Liver (tissue), 9 donors: Measurements from ENCODE around the gene CCDC51. TPM values are rescaled to one million over a fixed set of nuclear protein-coding genes. Genes with fewer than 3 reads are reported as not detected.
A peak's percentile ranks its signal among the peaks of the same experiment; 100 is the strongest.

Experiments
- DNase-seq: peaks from one replicate; pipeline ENCODE4 v3.0.0-alpha.2; 2017; ENCODE audit warnings: low spot score
- H3K27ac ChIP-seq, 2 donors: one replicate each; pipeline ENCODE4 v1.7.0; 2013; ENCODE audit warnings: inconsistent platforms in 2 of 2, low read length in 2 of 2, control low read depth in 1 of 2, low read depth in 1 of 2, mild to moderate bottlenecking in 1 of 2
- H3K27me3 ChIP-seq, 4 donors: one replicate each; pipeline versions ENCODE4 v1.6.1 to v1.7.0; 2013; ENCODE audit warnings: low read length in 3 of 4, inconsistent platforms in 1 of 4, mild to moderate bottlenecking in 1 of 4, moderate library complexity in 1 of 4; ENCODE audit not compliant: control insufficient read depth in 4 of 4, insufficient read depth in 4 of 4
- H3K36me3 ChIP-seq, 4 donors: one replicate each; pipeline versions ENCODE4 v1.6.1 to v1.7.0; 2013; ENCODE audit warnings: low read length in 3 of 4, mild to moderate bottlenecking in 3 of 4, low read depth in 1 of 4, moderate library complexity in 1 of 4; ENCODE audit not compliant: control insufficient read depth in 4 of 4, insufficient read depth in 3 of 4
- H3K4me1 ChIP-seq, 4 donors: one replicate each; pipeline versions ENCODE4 v1.6.1 to v1.7.0; 2013; ENCODE audit warnings: low read length in 3 of 4, mild to moderate bottlenecking in 3 of 4, moderate library complexity in 1 of 4; ENCODE audit not compliant: control insufficient read depth in 4 of 4, insufficient read depth in 4 of 4
- H3K4me3 ChIP-seq, 3 donors: one replicate each; pipeline versions ENCODE4 v1.6.1 to v1.7.0; 2013; ENCODE audit warnings: low read length in 3 of 3, control low read depth in 1 of 3, low read depth in 1 of 3, mild to moderate bottlenecking in 1 of 3
- H3K9ac ChIP-seq, 2 donors: one replicate each; pipeline ENCODE4 v1.7.0; 2013; ENCODE audit warnings: low read length in 2 of 2, mild to moderate bottlenecking in 2 of 2, moderate library complexity in 2 of 2, control low read depth in 1 of 2, low read depth in 1 of 2
- H3K9me3 ChIP-seq, 4 donors: one replicate each; pipeline versions ENCODE4 v1.6.1 to v1.7.0; 2013; ENCODE audit warnings: low read length in 3 of 4; ENCODE audit not compliant: control insufficient read depth in 4 of 4
- EGR1 ChIP-seq, 2 donors: IDR thresholded peaks; 2 replicates each; pipeline ENCODE4 v1.6.1; 2016 to 2018; ENCODE audit warnings: antibody characterized with exemption in 2 of 2, low read depth in 2 of 2
- FOXA1 ChIP-seq: IDR thresholded peaks from 2 replicates; pipeline ENCODE4 v1.6.1; 2016; ENCODE audit warnings: antibody characterized with exemption
- FOXA2 ChIP-seq: IDR thresholded peaks from 2 replicates; pipeline ENCODE4 v1.6.1; 2016; ENCODE audit warnings: antibody characterized with exemption
- HNF4A ChIP-seq, 2 donors: conservative IDR thresholded peaks; 2 replicates each; pipeline ENCODE4 v1.6.1; 2016; ENCODE audit warnings: antibody characterized with exemption in 2 of 2, mild to moderate bottlenecking in 2 of 2
- HNF4G ChIP-seq: IDR thresholded peaks from 2 replicates; pipeline ENCODE4 v1.6.1; 2016; ENCODE audit warnings: antibody characterized with exemption
- JUND ChIP-seq, 2 donors: IDR thresholded peaks; 2 replicates each; pipeline ENCODE4 v1.6.1; 2016; ENCODE audit warnings: antibody characterized with exemption in 2 of 2
- RAD21 ChIP-seq, 2 donors: IDR thresholded peaks; 2 replicates each; pipeline ENCODE4 v1.6.1; 2016; ENCODE audit warnings: antibody characterized with exemption in 2 of 2, mild to moderate bottlenecking in 2 of 2
- RXRA ChIP-seq, 2 donors: IDR thresholded peaks; 2 replicates each; pipeline ENCODE4 v1.6.1; 2017 to 2018; ENCODE audit warnings: antibody characterized with exemption in 2 of 2, mild to moderate bottlenecking in 1 of 2
- SP1 ChIP-seq: IDR thresholded peaks from 2 replicates; pipeline ENCODE4 v1.6.1; 2018; ENCODE audit warnings: antibody characterized with exemption, mild to moderate bottlenecking
- TAF1 ChIP-seq: conservative IDR thresholded peaks from 2 replicates; pipeline ENCODE4 v1.6.1; 2016; ENCODE audit warnings: antibody characterized with exemption, mild to moderate bottlenecking
- YY1 ChIP-seq: IDR thresholded peaks from 2 replicates; pipeline ENCODE4 v1.6.1; 2016; ENCODE audit warnings: antibody characterized with exemption, mild to moderate bottlenecking
- WGBS: extraction: QIAGEN DNeasy Blood & Tissue Kit; methylation state at CpG from one replicate; pipeline ENCODE4 v1.1.7; 2013; 5-methylcytosine and 5-hydroxymethylcytosine counted together
- polyA plus RNA-seq, 2 donors: library from polyadenylated mRNA; stranded (reverse) in 1 of 2; unstranded in 1 of 2; fragments of 200-250 nt in 1 of 2; fragments of >200 nt in 1 of 2; fragmentation: Nextera tagmentation in 1 of 2; extraction: Ambion mirVana in 1 of 2; gene quantifications; one replicate each; pipeline versions ENCODE4 v1.2.1 to v1.2.3, GENCODE V29; 2013 to 2015
- total RNA-seq, 2 donors: library from RNA; depleted of rRNA; stranded (reverse); fragments of >200 nt; gene quantifications; one replicate each; pipeline ENCODE4 v1.2.3, GENCODE V29; 2014
- TF ChIP-seq, protein P1 (sequence below): IDR thresholded peaks from 2 replicates; pipeline ENCODE4 v1.6.1; 2016; ENCODE audit warnings: antibody characterized with exemption
- TF ChIP-seq, protein P2 (sequence below): IDR thresholded peaks from 2 replicates; pipeline ENCODE4 v1.6.1; 2016; ENCODE audit warnings: antibody characterized with exemption, mild to moderate bottlenecking
- TF ChIP-seq, protein P3 (sequence below): fragments of 150-350 bp; IDR thresholded peaks from 2 replicates; pipeline ENCODE4 v1.5.1; 2017; ENCODE audit warnings: improper control_type of control experiment, low read depth, low read length; ENCODE audit not compliant: missing input control
- TF ChIP-seq, protein P4 (sequence below): IDR thresholded peaks from 2 replicates; pipeline ENCODE4 v1.6.1; 2016; ENCODE audit warnings: antibody characterized with exemption
- donor health status: healthy.
- donor health status: healthy.
- donor health status: healthy.
- donor health status: healthy.
- donor health status: healthy.

Gene CCDC51
- total and polyA plus RNA-seq, 4 donors: 7.9 to 13.7 (median 11.0) TPM

DNA sequence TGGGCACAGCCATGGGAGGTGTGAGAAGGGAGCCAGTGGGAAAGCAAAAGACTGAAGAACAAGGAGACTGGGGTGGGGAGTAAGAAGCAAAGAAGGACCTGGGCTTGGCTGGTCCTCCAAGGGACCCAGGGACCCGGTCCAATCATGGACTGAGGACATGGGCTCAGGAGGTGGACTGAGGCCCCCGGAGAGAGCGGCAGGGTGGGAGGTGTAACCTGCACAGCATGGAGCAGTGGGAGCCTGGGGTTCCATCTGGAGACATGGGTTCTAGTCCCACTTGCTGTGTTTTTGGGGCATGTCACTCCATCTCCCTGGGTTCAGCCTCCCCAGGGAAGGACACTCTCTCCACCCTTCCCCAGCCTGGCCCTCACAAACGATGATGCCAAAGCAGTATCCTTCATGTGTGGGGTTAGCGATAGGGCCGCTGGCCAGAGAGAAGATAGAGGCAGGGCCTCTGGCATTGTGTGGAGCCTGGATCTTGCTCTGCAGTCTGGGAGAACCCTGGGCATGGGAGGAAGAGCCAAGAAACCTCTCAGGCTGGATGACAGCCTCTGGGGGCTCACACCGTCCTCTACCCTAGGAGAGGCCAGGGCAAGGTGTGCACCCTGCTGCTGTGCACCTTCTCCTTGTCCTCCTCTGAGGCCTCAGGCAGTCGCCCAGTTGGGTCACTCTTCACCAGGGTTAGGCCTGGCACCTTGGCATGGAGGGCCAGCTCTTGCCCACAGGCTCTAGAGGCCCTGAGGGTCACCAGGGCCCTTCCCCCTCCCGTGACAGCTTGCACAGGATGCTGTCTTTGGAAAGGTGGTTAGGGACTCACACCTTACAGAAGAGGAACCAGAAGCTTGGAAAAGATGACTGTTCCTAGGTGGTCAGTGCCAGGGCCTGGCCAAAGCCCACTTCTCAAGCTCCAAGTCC is 41.9 kb downstream of the CCDC51 start:
- no peak overlapping the region for H3K4me3 ChIP-seq
- peaks cover 0 to 6% (median 4%) of the 10 kb centered on the region in 4 donors for H3K36me3 ChIP-seq
- TF ChIP-seq FOXA1: no peak
- no peak for TF ChIP-seq TAF1
- TF ChIP-seq HNF4G: no peak
- TF ChIP-seq RAD21 (IDR thresholded peaks at IDR 0.05): no peak
- TF ChIP-seq HNF4A (conservative IDR thresholded peaks at IDR 0.05): no peak
- no peak for TF ChIP-seq EGR1 (IDR thresholded peaks at IDR 0.05; ENCODE audit: low read depth in 2 of 2)
- TF ChIP-seq SP1: no peak
- TF ChIP-seq, protein P1, sequence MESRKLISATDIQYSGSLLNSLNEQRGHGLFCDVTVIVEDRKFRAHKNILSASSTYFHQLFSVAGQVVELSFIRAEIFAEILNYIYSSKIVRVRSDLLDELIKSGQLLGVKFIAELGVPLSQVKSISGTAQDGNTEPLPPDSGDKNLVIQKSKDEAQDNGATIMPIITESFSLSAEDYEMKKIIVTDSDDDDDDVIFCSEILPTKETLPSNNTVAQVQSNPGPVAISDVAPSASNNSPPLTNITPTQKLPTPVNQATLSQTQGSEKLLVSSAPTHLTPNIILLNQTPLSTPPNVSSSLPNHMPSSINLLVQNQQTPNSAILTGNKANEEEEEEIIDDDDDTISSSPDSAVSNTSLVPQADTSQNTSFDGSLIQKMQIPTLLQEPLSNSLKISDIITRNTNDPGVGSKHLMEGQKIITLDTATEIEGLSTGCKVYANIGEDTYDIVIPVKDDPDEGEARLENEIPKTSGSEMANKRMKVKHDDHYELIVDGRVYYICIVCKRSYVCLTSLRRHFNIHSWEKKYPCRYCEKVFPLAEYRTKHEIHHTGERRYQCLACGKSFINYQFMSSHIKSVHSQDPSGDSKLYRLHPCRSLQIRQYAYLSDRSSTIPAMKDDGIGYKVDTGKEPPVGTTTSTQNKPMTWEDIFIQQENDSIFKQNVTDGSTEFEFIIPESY: no peak
- TF ChIP-seq YY1: no peak
- TF ChIP-seq, protein P2, sequence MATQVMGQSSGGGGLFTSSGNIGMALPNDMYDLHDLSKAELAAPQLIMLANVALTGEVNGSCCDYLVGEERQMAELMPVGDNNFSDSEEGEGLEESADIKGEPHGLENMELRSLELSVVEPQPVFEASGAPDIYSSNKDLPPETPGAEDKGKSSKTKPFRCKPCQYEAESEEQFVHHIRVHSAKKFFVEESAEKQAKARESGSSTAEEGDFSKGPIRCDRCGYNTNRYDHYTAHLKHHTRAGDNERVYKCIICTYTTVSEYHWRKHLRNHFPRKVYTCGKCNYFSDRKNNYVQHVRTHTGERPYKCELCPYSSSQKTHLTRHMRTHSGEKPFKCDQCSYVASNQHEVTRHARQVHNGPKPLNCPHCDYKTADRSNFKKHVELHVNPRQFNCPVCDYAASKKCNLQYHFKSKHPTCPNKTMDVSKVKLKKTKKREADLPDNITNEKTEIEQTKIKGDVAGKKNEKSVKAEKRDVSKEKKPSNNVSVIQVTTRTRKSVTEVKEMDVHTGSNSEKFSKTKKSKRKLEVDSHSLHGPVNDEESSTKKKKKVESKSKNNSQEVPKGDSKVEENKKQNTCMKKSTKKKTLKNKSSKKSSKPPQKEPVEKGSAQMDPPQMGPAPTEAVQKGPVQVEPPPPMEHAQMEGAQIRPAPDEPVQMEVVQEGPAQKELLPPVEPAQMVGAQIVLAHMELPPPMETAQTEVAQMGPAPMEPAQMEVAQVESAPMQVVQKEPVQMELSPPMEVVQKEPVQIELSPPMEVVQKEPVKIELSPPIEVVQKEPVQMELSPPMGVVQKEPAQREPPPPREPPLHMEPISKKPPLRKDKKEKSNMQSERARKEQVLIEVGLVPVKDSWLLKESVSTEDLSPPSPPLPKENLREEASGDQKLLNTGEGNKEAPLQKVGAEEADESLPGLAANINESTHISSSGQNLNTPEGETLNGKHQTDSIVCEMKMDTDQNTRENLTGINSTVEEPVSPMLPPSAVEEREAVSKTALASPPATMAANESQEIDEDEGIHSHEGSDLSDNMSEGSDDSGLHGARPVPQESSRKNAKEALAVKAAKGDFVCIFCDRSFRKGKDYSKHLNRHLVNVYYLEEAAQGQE: no peak
- TF ChIP-seq, protein P3, sequence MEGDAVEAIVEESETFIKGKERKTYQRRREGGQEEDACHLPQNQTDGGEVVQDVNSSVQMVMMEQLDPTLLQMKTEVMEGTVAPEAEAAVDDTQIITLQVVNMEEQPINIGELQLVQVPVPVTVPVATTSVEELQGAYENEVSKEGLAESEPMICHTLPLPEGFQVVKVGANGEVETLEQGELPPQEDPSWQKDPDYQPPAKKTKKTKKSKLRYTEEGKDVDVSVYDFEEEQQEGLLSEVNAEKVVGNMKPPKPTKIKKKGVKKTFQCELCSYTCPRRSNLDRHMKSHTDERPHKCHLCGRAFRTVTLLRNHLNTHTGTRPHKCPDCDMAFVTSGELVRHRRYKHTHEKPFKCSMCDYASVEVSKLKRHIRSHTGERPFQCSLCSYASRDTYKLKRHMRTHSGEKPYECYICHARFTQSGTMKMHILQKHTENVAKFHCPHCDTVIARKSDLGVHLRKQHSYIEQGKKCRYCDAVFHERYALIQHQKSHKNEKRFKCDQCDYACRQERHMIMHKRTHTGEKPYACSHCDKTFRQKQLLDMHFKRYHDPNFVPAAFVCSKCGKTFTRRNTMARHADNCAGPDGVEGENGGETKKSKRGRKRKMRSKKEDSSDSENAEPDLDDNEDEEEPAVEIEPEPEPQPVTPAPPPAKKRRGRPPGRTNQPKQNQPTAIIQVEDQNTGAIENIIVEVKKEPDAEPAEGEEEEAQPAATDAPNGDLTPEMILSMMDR: no peak
- no peak for TF ChIP-seq FOXA2
- TF ChIP-seq RXRA (IDR thresholded peaks at IDR 0.05): no peak
- TF ChIP-seq JUND (IDR thresholded peaks at IDR 0.05): no peak
- TF ChIP-seq, protein P4, sequence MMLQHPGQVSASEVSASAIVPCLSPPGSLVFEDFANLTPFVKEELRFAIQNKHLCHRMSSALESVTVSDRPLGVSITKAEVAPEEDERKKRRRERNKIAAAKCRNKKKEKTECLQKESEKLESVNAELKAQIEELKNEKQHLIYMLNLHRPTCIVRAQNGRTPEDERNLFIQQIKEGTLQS: no peak
- H3K9me3 ChIP-seq: no peaks in the 10 kb centered on the region
- no peaks in the 10 kb centered on the region for H3K27me3 ChIP-seq
- 66% methylated on average over 9 of the region's 9 CpGs for WGBS
- no peak overlapping the region for H3K9ac ChIP-seq
- H3K27ac ChIP-seq: no peak overlapping the region
- peak; percentile 31 for DNase-seq
- H3K4me1 ChIP-seq: no peaks in the 10 kb centered on the region

DNA sequence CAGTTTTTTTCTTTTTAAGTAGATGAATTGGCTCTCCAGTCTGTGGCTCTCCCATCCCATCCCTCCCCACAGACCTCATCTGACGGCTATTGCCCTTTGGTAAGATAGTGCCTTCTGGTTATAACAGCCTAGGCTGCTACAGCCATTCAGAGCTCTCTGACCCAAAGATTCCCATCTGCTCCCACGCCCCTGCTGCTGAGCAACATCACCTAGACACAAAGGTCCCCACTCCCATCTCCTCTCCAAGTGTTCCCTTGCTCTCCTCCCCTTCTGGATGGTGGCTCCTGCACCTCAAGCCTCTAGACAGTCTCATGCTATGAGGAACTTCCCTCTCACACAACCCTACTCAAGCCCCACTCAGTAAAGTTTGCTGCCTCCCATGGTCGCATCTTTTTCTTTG is 44.2 kb downstream of the CCDC51 start:
- H3K4me3 ChIP-seq: no peak overlapping the region
- H3K27ac ChIP-seq: no peak overlapping the region
- 54% methylated on average over 3 of the region's 3 CpGs for WGBS
- TF ChIP-seq EGR1 (IDR thresholded peaks at IDR 0.05; ENCODE audit: low read depth in 2 of 2): no peak
- TF ChIP-seq HNF4G: no peak
- TF ChIP-seq, protein P2: no peak
- H3K9me3 ChIP-seq: no peaks in the 10 kb centered on the region
- DNase-seq: no peak
- H3K27me3 ChIP-seq: no peaks in the 10 kb centered on the region
- no peak overlapping the region for H3K9ac ChIP-seq
- H3K36me3 ChIP-seq: no peaks in the 10 kb centered on the region
- no peaks in the 10 kb centered on the region for H3K4me1 ChIP-seq
